Heart right ventricle (tissue), 16 donors: Measurements from ENCODE around the gene SULT1C2. TPM values are rescaled to one million over a fixed set of nuclear protein-coding genes. Genes with fewer than 3 reads are reported as not detected.

Source experiments
- ATAC-seq, 8 donors: fragments of 200-7000 bp; cut with Tn5 transposase; one replicate each; pipeline ENCODE4 v1.9.1; 2020; ENCODE audit warnings: mild to moderate bottlenecking in 8 of 8, moderate library complexity in 8 of 8, moderate number of reproducible peaks in 1 of 8
- DNase-seq, 2 donors: peaks; one replicate each; pipeline ENCODE4 v3.0.0-alpha.2; 2020
- H3K27ac ChIP-seq, 10 donors: fragments of 200-600 bp; sonication (generic) in 2 of 10; one replicate each; pipeline versions ENCODE4 v1.5.0 to v1.8.0; 2020 to 2022; ENCODE audit warnings: mild to moderate bottlenecking in 3 of 10
- H3K27me3 ChIP-seq, 7 donors: fragments of 200-600 bp; one replicate each; pipeline ENCODE4 v1.8.0; 2021 to 2022; ENCODE audit warnings: mild to moderate bottlenecking in 2 of 7
- H3K36me3 ChIP-seq, 9 donors: fragments of 200-600 bp; sonication (generic) in 1 of 9; one replicate each; pipeline versions ENCODE4 v1.5.0 to v1.8.0; 2020 to 2022; ENCODE audit warnings: mild to moderate bottlenecking in 2 of 9
- H3K4me1 ChIP-seq, 9 donors: fragments of 200-600 bp; sonication (generic) in 1 of 9; one replicate each; pipeline versions ENCODE4 v1.5.0 to v1.8.0; 2020 to 2022; ENCODE audit warnings: mild to moderate bottlenecking in 4 of 9
- H3K4me3 ChIP-seq, 10 donors: fragments of 200-600 bp; sonication (generic) in 2 of 10; one replicate each; pipeline versions ENCODE4 v1.5.0 to v1.8.0; 2020 to 2022; ENCODE audit warnings: mild to moderate bottlenecking in 7 of 10, moderate library complexity in 2 of 10
- H3K9me3 ChIP-seq, 11 donors: fragments of 200-600 bp in 10 of 11; sonication (generic) in 2 of 11; one replicate each; pipeline versions ENCODE4 v1.5.0 to v1.8.0; 2013 to 2022; ENCODE audit warnings: mild to moderate bottlenecking in 2 of 11, control low read depth in 1 of 11, moderate library complexity in 1 of 11
- CTCF ChIP-seq, 9 donors: fragments of 200-600 bp; sonication (generic) in 2 of 9; IDR thresholded peaks; one replicate each; pipeline versions ENCODE4 v1.5.0 to v1.8.0; 2021 to 2022; ENCODE audit warnings: antibody characterized with exemption in 9 of 9, mild to moderate bottlenecking in 5 of 9, moderate library complexity in 1 of 9
- WGBS, 2 donors: extraction: QIAGEN DNeasy Blood & Tissue Kit; methylation state at CpG; one replicate each; pipeline ENCODE4 v1.1.7; 2013; ENCODE audit warnings: inconsistent platforms in 1 of 2; 5-methylcytosine and 5-hydroxymethylcytosine counted together
- intact Hi-C, 10 donors: fragments of 100-400 bp; cut with DNase I; formaldehyde crosslinking; loops; one replicate each; pipeline versions ENCODE4 v1.11.1 to v1.14.2; 2022
- polyA plus RNA-seq, 2 donors: library from polyadenylated mRNA; stranded (reverse); fragments of 200-250 nt; gene quantifications; one replicate each; pipeline ENCODE4 v1.2.3, GENCODE V29; 2013
- total RNA-seq, 10 donors: library from RNA; stranded (reverse); fragmentation: NEBNext Ultra II Directional in 3 of 10; extraction: Animal tissue kit (Norgen Biotek cat#: 25700) in 3 of 10; gene quantifications; one replicate each; pipeline versions ENCODE4 v1.2.1 to v1.2.4, GENCODE V29; 2021 to 2023
- donor health status: Arrhythmogenic right ventricular cardiomyopathy.
- donor health status: ischemic (EF 13 %, LVEDD 7.1; RV severe dilation, severe dysfunction).
- donor health status: healthy with polysubstance abuse.
- donor health status: DM: no; HTN: yes; CAD: no.
- donor health status: DM: no; HTN: no; CAD: no.
- donor health status: ischemic (EF 25% LVEDD 6.9; RV normal size, moderate dysfunction).
- donor health status: ischemic (EF 25% LVEDD 5.7; RV mildly dilated, moderate dysfunction).
- donor health status: healthy.
- donor health status: DM: yes; HTN: yes; CAD: no.
- donor health status: Ischemic cardiomyopathy.
- donor health status: ischemic (EF 35%, LVEDD 5.7; RV mildly dilated, moderate dysfunction).
- donor health status: nonischemic (EF 11% LVEDD 7.7; RV severe dilation, severe dysfunction).
- donor health status: DM: yes; HTN: yes; CAD: no.
- donor health status: PGD.
- donor health status: ischemic (EF 29% LVEDD 5.4; RV normal size, mild dysfunction).
- donor health status: nonischemic (EF 23%, LVEDD 6.1; RV moderate dilation, normal function).

The SULT1C2 gene
- total and polyA plus RNA-seq, 12 donors, result 0.19 to 2.4 (median 1.1) TPM; not detected in 2

GRCh38 chr2:108270346-108270745, 18.3 kb upstream of the SULT1C2 start:
- no peaks in the 10 kb centered on the region for H3K9me3 ChIP-seq
- DNase-seq, result no peak
- no peak for ATAC-seq
- H3K27me3 ChIP-seq, result no peaks in the 10 kb centered on the region
- H3K27ac ChIP-seq, result no peak overlapping the region
- peaks cover 0 to 5% (median 0%) of the 10 kb centered on the region in 9 donors for H3K4me1 ChIP-seq
- 81 to 98% methylated on average over 3 of the region's 3 CpGs for WGBS, 2 donors
- intact Hi-C loops, result no loop called here
- H3K4me3 ChIP-seq, result no peak overlapping the region
- no peak for TF ChIP-seq CTCF (IDR thresholded peaks at IDR 0.05)
- H3K36me3 ChIP-seq, result no peaks in the 10 kb centered on the region

- Histone ChIP-seq H3K9me3 (no peaks in the 10 kb centered on the region), H3K4me1 (peaks cover 0 to 5% (median 0%) of the 10 kb centered on the region in 9 donors), H3K27ac (peak overlapping the region in 1 of 10 donors; percentile 56), H3K4me3 (no peak overlapping the region), H3K27me3 (peaks cover 0 to under 1% (median 0%) of the 10 kb centered on the region in 7 donors), H3K36me3 (no peaks in the 10 kb centered on the region)
- no peak for TF ChIP-seq CTCF (IDR thresholded peaks at IDR 0.05)
- ATAC-seq (no peak), DNase-seq (no peak)
- WGBS, 2 donors, result 74 to 75% methylated on average over 5 of the region's 5 CpGs
- intact Hi-C loops, result no loop called here
Observed at GRCh38 chr2:108270768-108271506, 17.8 kb upstream of the SULT1C2 start.

GRCh38 chr2:108271691-108272253, 16.9 kb upstream of the SULT1C2 start:
- peak in 1 of 2 donors; percentile 18 for DNase-seq
- Histone ChIP-seq H3K27me3 (peaks cover 0 to 4% (median 0%) of the 10 kb centered on the region in 7 donors), H3K27ac (peak overlapping the region in 4 of 10 donors; percentile 21 to 73 (median 52)), H3K36me3 (no peaks in the 10 kb centered on the region), H3K9me3 (no peaks in the 10 kb centered on the region), H3K4me3 (peak overlapping the region in 7 of 10 donors; percentile 5 to 37 (median 30)), H3K4me1 (peaks cover 0 to 5% (median 0%) of the 10 kb centered on the region in 9 donors)
- TF ChIP-seq CTCF (IDR thresholded peaks at IDR 0.05), result no peak
- peak in 6 of 8 donors; percentile 29 to 71 (median 62) for ATAC-seq
- intact Hi-C loops, result no loop called here
- 49 to 52% methylated on average over 7 of the region's 7 CpGs for WGBS, 2 donors

- no peak overlapping the region for H3K27ac ChIP-seq
- no peaks in the 10 kb centered on the region for H3K36me3 ChIP-seq
- H3K27me3 ChIP-seq, result peaks cover 0 to 4% (median 0%) of the 10 kb centered on the region in 7 donors
- intact Hi-C loops, result no loop called here
- no peak for TF ChIP-seq CTCF (IDR thresholded peaks at IDR 0.05)
- WGBS, 2 donors, result 69 to 79% methylated on average over 2 of the region's 2 CpGs
- no peaks in the 10 kb centered on the region for H3K4me1 ChIP-seq
- H3K9me3 ChIP-seq, result no peaks in the 10 kb centered on the region
- ATAC-seq (no peak), DNase-seq (no peak)
- H3K4me3 ChIP-seq, result no peak overlapping the region
Observed at GRCh38 chr2:108278631-108279030, 10.1 kb upstream of the SULT1C2 start.
